Mammary epithelial cell (primary cell): ENCODE data around the gene PAPPA2.

ENCODE experiments used
- CTCF ChIP-seq, 2 donors: IDR thresholded peaks in 1 of 2; conservative IDR thresholded peaks in 1 of 2; 2 replicates each; pipeline ENCODE4 v1.5.1; 2011 to 2012; ENCODE audit warnings: inconsistent platforms in 2 of 2, low read length in 2 of 2, mild to moderate bottlenecking in 2 of 2, control low read depth in 1 of 2, low read depth in 1 of 2; ENCODE audit not compliant: insufficient read depth in 1 of 2; ENCODE audit errors: extremely low read depth in 1 of 2
- EZH2 ChIP-seq: IDR thresholded peaks from 2 replicates; pipeline ENCODE4 v1.6.1; 2012; ENCODE audit warnings: low read length, inconsistent platforms, borderline replicate concordance

- TF ChIP-seq CTCF (conservative IDR thresholded peaks at IDR 0.05 in 1 of 2, IDR thresholded peaks at IDR 0.05 in 1 of 2; ENCODE audit: extremely low read depth in 1 of 2, insufficient read depth in 1 of 2, low read depth in 1 of 2, low read length in 2 of 2), result no peak
- TF ChIP-seq EZH2, result no peak
Observed at GRCh38 chr1:176522310-176522845, 59.4 kb downstream of the PAPPA2 start.
